HG03354 (cell line): ENCODE data around the gene WDR6.
"Not testable (repeated sequence)": the region's sequence is repeated elsewhere in the genome, so short reads cannot be mapped to it uniquely, and the experiment has no call there.

Experiments used
- ATAC-seq: cut with Tn5 transposase; IDR thresholded peaks from one replicate; pipeline ENCODE4 v1.9.1; 2021; ENCODE audit warnings: mild to moderate bottlenecking; ENCODE audit not compliant: unreplicated experiment, poor library complexity, severe bottlenecking

Gene WDR6

GRCh38 chr3:48989796-48990635 is 17.2 kb upstream of the WDR6 start, which contains the start of gene P4HTM:
Gene P4HTM, plus strand, starts transcription at chr3:48990241. Its CDS starts 16 bp downstream, at chr3:48990257.
- peak; percentile 65 for ATAC-seq

- ATAC-seq = peak; percentile 24
Measured at GRCh38 chr3:48990636-48991469, 16.3 kb upstream of the WDR6 start.

- no peak for ATAC-seq
Measured at GRCh38 chr3:48991851-48992545, 15.2 kb upstream of the WDR6 start.

- ATAC-seq = no peak
Measured at GRCh38 chr3:48993834-48994233, 13.4 kb upstream of the WDR6 start.

- ATAC-seq = no peak
Measured at GRCh38 chr3:48996640-48997039, 10.6 kb upstream of the WDR6 start.

- no peak for ATAC-seq
Measured at GRCh38 chr3:48997102-48997635, 10.0 kb upstream of the WDR6 start.

GRCh38 chr3:48997714-48998637 is 9.2 kb upstream of the WDR6 start:
- ATAC-seq = no peak

- ATAC-seq = no peak
Measured at GRCh38 chr3:48999085-48999858, 7.9 kb upstream of the WDR6 start.

GRCh38 chr3:49001155-49001554 is 6.0 kb upstream of the WDR6 start:
- ATAC-seq = no peak

- ATAC-seq = no peak
Measured at GRCh38 chr3:49004352-49005302, 2.6 kb upstream of the WDR6 start.

- ATAC-seq = no peak
Measured at GRCh38 chr3:49005303-49005680, 1.9 kb upstream of the WDR6 start.

- ATAC-seq = no peak
Measured at GRCh38 chr3:49005998-49006397, 1.2 kb upstream of the WDR6 start.

- peak; percentile 7 for ATAC-seq
Measured at GRCh38 chr3:49006408-49007067, 653 bp upstream of the WDR6 start.

GRCh38 chr3:49007771-49008528 is 759 bp downstream of the WDR6 start:
- peak; percentile 31 for ATAC-seq

GRCh38 chr3:49008627-49009026 is 1.4 kb downstream of the WDR6 start:
- ATAC-seq = not testable (repeated sequence)

- ATAC-seq = no peak
Measured at GRCh38 chr3:49009396-49009795, 2.2 kb downstream of the WDR6 start.
